Activated CD8-positive, alpha-beta memory T cell treated with anti-CD3 and anti-CD28 coated beads for 4 hours (primary cell): Measurements from ENCODE around the gene ESR2.
A peak's percentile ranks its signal among the peaks of the same experiment; 100 is the strongest.
"Not testable (repeated sequence)": the region's sequence is repeated elsewhere in the genome, so short reads cannot be mapped to it uniquely, and the experiment has no call there.

Experiments
- DNase-seq, 2 donors: peaks; one replicate each; pipeline ENCODE4 v3.0.0-alpha.2; 2020; ENCODE audit warnings: low read depth in 2 of 2

Gene ESR2

DNA sequence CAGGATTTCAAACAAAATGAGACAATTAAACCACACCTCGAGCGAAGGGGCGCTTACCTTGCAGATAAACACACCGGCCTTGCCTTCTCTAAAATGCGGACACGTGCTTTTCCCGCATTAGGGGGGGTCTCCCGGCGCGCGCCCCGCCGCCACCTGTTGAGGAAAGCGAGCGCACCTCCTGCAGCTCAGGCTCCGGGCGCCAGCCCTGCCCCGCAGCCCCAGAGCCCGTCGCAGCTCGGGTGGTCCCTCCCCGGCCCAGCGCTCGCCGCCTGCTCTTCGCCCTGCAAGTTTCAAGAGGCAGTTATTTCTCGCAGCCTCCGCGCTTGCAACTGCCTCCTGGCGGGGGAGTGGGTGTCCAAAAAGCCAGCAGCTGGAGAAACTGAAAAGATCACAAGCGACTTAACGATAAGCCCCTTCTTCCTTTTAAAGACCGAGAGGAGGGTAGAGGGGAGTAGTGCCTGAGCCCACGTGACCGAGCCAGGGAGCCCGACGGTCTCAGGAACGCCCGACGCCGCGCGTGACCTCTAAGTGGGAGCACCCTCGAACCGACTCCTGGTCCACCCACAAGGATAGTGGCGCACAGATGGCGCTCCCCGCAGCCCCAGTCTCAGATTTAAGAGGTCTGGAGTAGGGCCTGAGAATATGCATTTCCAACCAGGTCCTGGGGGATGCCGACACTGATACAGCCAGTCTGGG is at the start of gene ESR2:
ESR2 (minus strand) TSS at position 396 of the 696 bp plus-strand sequence. CDS start 11,386 bp downstream, outside the sequence.
- DNase-seq, result no peak

DNA sequence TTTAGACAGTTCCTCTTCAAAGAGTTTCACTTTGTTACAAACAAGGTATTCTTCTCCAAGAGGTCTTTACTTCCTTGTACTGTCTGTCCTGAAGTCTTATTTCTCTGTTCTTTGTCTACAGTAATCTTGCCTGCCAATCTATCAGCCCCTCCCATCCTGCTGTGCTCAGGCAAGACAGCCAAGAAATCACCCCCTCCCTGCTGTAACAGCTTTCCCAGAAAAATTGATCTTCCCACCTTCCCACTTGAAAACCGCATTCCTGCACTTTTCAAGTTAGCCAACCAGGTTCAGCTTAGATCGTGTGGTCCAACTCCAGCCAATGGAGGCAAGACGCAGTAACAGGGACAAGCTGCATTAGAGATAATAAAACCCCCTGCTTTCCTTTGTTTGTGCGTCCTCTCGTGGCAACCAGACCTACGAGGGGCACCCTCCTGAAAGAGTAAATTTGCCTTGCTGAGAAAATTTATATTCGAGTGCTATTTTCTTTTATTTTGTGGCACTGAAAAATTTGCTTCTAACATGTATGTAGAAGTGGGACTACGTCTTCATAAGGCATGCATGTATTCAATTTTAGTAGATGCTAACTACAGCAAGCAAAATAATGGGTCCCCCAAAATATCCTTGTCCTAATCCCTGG is 46.5 kb upstream of the ESR2 start:
- no peak for DNase-seq

DNA sequence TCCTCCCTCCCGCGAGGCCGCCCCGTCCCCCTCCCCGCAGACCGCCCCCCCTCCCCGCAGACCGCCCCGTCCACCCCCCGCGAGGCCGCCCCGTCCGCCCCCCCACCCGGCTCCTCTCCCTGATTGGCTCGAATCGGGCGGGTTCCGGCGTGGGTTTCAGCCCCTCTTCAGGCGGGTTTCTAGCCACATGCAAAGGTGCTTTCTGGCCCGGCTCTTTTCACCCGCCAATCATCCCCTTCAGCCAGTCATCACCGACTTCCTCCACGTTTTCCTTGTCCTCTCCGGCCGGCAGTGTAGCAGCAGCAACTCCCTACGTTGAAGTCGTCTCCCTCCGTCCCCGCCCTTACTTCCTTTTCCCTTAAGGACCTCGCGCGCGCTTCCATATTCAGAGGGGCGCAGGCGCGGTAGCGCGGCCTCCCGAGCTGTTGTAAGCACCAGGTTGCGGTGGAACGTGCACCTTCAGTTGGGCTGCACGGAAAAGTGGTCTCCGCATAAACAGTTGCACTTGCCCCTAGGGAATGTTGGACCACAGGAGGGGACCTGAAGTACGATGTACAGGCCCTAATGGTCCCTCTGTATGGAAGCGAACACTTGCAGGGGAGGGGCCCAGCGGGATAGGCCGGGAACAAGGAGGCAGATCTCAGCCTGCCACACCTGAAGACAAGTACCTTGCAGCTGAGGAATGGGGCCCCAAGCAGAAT is 44.6 kb upstream of the ESR2 start:
- DNase-seq, result peak; percentile 70 to 73

DNA sequence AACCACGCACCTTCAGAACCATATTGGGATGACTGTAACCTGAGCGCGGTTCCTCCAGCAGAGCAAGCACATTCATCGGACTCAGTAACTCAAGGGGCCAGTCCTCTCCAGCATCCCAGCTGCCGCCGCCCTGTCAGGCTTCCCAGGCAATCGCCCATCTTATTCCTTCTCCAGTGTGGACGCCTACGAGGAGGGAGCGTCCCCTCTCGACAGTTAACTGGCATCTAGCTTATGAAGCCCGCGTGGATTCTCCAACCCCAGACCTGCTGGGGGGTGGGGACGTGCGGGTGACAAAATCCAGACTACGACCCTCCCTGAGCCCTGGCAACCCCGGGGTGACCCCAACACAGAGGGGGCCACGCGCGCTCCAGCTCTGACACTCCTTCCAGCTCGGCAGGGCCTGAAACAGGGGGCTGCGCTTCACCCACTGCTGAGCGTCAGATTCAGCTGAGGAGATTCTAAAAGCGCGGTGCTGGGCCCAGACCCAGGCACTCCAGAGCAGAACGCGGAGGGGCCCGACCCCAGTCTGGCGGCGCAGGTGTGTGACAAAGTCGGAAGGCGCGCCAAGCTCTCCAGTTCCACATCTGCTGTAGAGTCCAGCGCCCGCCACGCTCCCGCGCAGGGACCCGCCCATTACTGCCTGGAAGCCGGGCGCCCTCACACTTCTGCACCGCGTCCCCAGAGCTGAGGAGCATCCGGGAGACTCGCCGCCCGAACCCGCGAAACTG is 43.9 kb upstream of the ESR2 start:
- DNase-seq, result no peak

DNA sequence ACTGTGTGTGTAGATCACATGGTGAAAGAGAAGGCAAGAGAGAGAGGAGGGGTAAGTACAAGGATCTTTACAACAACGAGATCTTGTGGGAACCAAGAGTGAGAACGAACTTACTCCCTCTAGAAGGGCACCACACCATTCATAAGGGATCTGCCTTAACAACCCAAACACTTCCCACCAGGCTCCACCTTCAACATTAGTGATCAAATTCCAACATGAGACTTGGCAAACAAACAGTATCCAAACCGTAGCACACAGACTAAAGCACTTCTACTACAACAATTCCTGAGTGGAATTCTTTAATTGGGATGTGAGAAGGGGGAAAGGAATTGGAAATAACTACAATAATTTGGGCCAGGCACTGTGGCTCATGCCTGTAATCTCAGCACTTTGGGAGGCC is 35.0 kb upstream of the ESR2 start:
- DNase-seq, result no peak

DNA sequence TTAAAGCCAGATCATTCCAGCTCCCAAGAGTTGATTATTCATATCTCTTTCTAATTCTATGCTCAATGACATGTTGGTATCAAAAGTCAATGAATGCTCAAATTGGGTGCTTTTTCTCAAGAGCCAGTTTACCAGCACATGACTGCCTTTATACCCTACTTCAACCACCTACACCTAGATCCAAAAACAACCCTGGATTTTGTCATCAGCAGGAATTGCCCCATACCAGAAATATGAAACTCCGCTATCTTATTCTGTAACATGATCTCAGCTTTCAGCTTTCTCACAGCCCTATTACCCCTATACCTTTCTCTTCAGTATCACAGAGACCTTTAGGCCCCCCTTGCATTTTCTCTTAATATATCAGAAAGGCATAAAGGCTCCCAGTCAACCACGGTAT is 32.3 kb upstream of the ESR2 start:
- DNase-seq, result no peak

DNA sequence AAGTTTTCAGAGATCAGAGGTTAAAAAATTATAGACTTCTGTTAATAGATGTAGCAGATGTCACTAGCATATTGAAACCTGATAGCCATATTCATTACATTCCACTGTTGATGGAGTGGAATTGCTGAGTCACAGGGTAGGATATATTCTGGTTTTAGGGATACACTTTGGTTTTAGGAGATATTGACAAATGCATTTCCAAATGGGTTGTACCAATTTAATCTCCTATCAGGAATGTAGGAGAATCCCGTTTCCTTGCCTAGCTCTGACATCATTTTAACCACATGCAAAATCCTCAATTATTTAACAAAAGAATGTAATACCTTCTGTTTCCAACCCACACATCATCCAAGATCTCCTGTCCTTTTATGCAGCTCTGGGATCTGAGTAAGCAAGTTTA is 30.7 kb upstream of the ESR2 start:
- DNase-seq, result no peak

DNA sequence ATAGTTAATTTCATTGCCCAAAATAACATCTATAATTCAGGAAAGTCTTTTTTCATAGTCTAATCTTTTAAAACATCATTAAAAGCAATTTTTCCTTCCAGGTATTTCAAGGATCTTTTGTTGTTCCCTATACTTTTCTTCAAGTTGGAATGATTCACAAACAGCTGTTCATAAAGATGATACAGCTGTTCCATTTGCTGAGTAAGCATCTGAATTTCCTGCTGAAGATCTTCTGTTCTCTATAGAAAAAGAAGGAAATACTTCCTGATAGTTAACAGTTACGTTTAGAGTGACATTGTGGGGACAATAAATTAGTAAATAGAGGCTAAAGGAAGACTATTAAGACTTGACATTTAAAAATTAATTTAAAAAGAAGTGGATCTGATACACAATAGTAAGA is 30.3 kb upstream of the ESR2 start:
- no peak for DNase-seq

DNA sequence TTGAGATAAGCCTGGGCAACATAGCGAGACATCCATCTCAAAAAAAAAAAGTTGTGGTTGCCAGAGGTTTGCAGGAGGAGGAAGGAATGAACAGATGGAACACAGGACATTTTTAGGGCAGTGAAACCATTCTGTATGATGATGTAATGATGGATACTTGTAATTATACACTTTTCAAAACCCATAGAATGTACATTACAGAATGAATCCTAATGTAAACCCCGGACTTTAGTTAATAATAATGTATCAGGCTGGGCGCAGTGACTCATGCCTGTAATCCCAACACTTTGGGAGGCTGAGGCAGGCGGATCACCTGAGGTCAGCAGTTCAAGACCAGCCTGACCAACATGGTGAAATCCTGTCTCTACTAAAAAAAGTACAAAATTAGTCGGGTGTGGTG is 26.2 kb upstream of the ESR2 start:
- DNase-seq, result not testable (repeated sequence)

DNA sequence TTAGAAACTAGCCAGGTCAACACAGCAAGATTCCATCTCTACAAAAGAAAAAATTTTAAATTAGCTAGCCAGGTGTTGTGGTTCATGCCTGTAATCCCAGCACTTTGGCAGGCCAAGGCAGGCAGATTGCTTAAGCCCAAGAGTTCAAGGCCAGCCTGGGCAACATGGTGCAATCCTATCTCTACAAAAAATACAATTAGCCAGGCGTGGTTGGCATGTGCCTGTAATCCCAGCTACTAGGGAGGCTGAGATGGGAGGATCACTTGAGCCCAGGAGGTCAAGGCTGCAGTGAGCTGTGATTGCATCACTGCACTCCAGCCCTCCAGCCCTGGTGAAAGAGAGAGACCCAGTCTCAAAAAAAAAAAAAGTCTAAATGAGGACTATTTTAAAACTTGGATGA is 24.5 kb upstream of the ESR2 start:
- not testable (repeated sequence) for DNase-seq

DNA sequence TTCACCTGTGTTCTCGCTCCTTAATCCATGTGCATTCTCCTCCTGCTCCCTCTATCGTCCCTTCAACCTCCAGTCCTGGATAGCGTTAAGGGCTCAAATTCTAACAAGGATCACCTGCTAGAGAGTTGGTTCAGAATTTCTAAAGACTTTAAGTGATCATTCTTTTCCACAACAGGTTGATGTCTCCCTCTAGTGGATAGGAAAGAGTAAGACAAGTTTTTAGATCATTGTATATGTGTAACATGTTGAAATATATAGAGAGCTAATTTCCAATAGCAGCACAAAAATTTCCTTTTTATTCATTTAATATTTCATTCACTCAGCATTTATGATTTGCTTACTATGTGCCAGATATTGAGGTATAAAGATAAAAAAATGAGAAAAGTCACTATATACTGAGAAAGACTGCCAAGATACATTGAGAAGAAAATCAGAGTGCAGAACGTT is 9.3 kb upstream of the ESR2 start:
- no peak for DNase-seq

DNA sequence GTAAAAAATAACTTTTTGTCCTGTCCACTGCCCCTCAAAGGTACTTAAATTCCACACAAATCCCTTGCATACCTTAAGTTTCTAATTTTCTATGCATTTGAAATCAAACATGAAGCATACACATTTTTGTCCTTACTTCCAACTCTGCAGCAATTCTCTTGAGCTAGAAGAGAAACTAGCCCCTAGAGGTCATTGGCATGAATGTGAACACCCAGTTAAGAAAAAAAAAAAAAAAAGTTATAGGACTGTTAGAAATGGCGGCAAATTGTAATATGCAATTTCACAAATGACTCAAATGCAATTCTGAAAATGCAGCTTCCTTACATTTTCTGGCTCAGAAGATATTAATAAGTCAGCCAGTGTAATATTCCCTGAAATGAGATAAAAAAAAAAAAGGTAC is 4.6 kb upstream of the ESR2 start:
- no peak for DNase-seq

DNA sequence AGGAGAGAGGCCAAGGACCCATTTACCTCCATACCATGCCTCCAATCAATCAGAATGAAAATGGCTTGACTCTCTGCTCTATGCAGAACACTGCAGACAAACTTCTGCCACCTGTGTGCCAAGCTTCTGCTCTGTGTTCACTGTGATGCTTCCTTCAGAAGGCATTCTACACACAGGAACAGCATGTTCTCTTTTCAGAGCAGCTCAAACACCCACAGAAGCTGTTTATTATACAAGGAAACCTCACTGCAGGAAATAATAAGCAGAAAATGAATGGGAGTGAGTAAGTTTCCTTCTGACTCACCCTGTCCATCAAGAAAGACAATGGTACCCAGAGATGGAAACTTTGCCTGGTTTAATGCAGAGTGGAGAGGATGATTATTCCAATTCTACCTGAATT is 2.4 kb upstream of the ESR2 start:
- DNase-seq, result no peak

DNA sequence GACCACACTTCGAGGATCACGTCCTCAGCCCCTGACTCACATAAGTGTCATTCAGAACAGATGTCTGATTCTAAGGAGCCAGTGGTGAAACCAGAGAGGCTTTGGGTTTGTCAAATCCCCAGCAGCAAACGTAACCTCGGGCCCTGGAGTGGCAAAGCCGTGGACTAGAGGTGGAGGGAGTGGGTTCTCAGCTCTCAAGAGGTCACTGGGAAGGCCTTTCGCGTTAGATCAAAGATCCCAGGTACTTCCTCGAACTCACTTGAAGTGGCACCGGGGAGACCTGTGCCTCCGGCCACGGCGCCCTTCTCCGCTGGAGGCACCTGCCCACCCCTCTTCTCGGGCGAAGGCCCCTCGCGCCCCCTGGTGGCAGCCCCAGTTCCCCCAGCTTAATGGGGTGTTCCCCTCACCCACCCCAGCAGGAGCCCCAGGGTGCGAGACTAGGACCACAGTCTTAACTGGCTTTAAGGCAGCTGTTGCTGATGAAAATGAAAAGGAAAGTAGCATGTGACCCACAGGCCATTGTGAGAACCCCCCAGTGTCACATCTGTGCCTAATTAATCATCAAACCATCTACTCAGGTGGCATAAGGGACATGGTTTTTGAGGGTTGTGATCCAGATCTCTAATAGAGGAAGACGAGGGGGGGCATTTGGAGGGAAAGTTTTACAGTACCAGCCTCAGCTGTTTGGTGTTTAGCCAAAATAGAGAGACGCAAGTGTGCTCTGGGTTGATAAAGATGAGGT is 672 bp upstream of the ESR2 start:
- DNase-seq, result peak; percentile 65 to 68

DNA sequence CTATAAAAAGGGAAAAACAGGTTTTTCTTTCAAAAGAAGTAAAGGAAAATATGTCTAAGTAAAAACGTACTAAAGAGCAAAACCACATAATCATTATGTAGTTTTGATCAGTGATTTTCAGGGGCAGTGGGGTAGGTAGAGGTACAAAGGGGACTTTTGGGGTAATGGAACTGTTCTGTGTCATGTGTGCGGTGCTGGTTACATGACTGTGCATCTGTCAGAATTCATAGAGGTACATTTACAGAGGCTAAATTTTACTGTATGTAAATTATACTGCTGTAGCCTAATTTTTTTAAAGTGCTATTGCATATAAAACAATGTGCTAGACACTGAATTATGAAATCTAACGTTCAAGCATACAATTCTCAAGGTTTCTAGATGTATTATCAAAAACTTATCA is 2.0 kb downstream of the ESR2 start:
- no peak for DNase-seq

DNA sequence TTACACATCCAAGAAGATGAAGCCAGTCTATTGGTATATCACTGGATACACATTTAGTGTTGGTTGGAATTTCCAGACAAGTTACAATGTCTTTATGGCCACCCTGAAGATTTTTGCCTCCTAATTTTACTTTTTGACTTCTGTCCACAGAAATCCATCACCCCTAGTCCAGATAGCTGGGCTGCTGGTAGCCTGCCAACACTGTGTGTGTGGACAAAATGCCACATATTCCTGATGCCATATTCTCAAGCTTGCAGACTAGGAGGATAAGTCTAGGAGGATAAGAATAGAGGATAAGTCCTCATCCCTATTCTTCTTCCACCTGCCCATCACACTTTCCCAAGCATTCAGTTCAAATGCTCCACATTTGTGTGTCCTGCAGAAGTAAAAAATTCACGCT is 4.6 kb downstream of the ESR2 start:
- no peak for DNase-seq

DNA sequence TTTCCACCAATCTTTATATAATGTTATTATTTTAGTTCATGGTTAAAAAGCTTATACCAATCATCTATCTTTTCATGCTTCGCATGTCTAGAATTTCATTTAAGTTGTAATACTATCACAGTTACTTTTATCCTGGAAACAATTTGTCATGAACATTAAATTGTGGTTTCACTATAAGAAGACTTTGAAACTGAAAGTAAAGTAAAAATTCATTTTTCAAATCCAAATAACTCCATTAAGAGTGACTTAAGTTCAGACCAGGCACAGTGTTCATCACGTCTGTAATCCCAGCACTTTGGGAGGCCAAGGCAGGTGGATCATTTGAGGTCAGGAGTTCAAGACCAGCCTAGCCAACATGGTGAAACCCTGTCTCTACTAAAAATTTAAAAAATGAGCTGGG is 12.4 kb downstream of the ESR2 start:
- no peak for DNase-seq

DNA sequence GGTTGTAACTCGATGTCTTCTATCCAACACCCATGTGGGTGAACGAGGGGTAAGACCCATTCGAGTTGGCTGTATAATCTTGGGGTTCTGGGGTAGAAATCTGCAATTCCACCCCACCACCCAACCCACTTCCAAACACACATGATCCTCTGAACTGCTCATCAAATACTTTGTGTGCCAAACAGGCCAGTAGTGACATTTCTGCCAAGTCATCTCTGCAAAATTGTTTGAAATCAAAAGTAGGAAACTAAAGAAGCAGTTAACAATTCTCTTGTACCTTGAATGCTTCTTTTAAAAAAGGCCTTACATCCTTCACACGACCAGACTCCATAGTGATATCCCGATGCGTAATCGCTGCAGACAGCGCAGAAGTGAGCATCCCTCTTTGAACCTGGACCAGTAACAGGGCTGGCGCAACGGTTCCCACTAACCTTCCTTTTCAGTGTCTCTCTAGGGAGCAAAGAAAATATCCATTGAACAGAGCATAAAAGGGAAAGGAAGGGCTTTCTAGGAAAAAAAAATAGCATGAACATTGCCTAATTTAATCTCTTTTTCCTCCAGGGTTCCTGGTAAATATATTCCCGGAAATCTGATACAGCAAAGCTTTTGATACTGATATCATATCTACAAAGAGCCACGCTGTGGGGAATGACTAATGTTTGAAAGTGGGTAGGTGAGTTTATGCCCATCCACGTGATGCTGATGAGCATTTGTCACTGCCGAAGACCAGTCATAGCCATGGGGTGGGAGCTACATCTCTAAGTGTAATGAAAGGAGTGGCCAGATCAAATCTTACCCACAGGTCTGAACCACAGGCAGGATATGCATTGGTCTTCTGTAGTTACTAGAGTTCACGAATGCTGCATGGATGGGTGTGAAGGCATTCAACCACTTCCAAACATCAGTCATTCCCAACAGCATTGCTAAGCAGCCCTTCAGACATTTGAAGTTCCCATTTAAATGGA is 14.2 kb downstream of the ESR2 start:
- DNase-seq, result no peak

DNA sequence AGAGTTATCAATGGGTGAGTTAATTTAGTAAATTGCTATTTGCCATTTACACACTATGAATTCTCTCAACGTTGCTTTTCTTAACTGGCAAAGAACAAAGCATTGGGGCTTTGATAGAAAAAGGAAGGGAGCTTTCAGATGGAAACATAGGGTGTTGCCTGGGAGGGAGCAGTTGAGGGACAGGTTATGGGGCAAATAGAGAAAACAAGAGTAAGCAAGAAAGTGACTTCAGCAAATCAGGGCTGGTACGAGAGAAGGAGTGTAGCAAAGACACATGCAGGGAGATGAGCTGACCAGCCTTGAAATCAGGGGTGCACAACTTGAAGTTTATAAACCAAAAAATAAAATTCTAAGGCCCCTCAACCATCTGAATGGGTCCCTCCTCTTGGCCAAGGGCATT is 15.7 kb downstream of the ESR2 start:
- DNase-seq, result no peak

DNA sequence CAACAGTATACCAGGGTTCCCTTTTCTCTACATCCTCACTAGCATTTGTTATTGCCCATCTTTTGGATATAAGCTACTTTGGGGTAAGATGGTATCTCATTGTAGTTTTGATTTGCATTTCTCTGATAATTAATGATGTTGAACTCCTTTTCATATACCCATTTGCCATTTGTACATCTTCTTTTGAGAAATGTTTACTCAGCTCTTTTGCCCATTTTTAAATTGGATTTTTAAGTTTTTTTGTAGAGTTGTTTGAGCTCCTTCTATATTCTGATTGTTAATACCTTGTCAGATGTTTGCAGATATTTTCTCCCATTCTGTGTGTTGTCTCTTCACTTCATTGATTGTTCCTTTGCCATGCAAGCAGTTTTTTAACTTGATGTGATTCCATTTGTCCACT is 22.2 kb downstream of the ESR2 start:
- DNase-seq, result no peak

DNA sequence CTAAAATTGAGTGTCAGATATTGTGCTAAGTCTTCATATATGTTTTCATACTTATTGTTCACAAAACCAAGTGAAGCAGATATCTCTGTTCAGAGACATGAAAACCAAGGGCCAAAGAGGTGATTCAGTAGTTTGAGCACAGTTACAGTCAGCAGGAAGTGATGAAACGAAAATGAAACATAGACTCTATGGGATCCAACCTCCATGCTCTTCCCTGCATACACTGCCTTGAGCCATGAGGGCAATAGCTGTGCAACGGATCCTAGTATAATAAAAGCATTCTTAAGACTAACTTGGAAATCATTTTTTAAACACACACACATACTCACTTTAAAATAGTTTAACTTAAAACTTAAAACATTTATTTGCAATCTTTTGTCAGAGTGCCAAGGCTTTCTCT is 27.9 kb downstream of the ESR2 start:
- DNase-seq, result no peak
